Epidermal melanocyte (primary cell): ENCODE data around the gene PMEPA1.

ENCODE experiments used
- DNase-seq: peaks from one replicate; pipeline ENCODE4 v3.0.0; 2011; ENCODE audit warnings: low spot score; ENCODE audit not compliant: insufficient read length

PMEPA1 gene

GRCh38 chr20:57737349-57737748 lies 27.5 kb upstream of the PMEPA1 start:
- no peak for DNase-seq

- no peak for DNase-seq
Measured at GRCh38 chr20:57736738-57737347, 27.0 kb upstream of the PMEPA1 start.

GRCh38 chr20:57735831-57736737 lies 26.3 kb upstream of the PMEPA1 start:
- no peak for DNase-seq

- DNase-seq, result no peak
Measured at GRCh38 chr20:57734754-57735153, 24.9 kb upstream of the PMEPA1 start.

- DNase-seq, result no peak
Measured at GRCh38 chr20:57732226-57732625, 22.4 kb upstream of the PMEPA1 start.

- DNase-seq, result no peak
Measured at GRCh38 chr20:57728762-57729161, 18.9 kb upstream of the PMEPA1 start.

GRCh38 chr20:57727863-57728262 lies 18.0 kb upstream of the PMEPA1 start:
- DNase-seq, result no peak

GRCh38 chr20:57725636-57726035 lies 15.8 kb upstream of the PMEPA1 start:
- no peak for DNase-seq

- no peak for DNase-seq
Measured at GRCh38 chr20:57724610-57725405, 15.0 kb upstream of the PMEPA1 start.

GRCh38 chr20:57723816-57724215 lies 14.0 kb upstream of the PMEPA1 start:
- no peak for DNase-seq

GRCh38 chr20:57719951-57720350 lies 10.1 kb upstream of the PMEPA1 start:
- no peak for DNase-seq

GRCh38 chr20:57718490-57719009 lies 8.7 kb upstream of the PMEPA1 start:
- DNase-seq, result peak; percentile 99

GRCh38 chr20:57717797-57718196 lies 8.0 kb upstream of the PMEPA1 start:
- no peak for DNase-seq

- DNase-seq, result no peak
Measured at GRCh38 chr20:57716901-57717300, 7.1 kb upstream of the PMEPA1 start.

- DNase-seq, result peak; percentile 37
Measured at GRCh38 chr20:57716202-57716601, 6.4 kb upstream of the PMEPA1 start.

GRCh38 chr20:57715268-57715904 lies 5.6 kb upstream of the PMEPA1 start:
- no peak for DNase-seq

- DNase-seq, result peak; percentile 66
Measured at GRCh38 chr20:57714409-57715267, 4.8 kb upstream of the PMEPA1 start.

GRCh38 chr20:57713951-57714350 lies 4.1 kb upstream of the PMEPA1 start:
- DNase-seq, result no peak

GRCh38 chr20:57713505-57713903 lies 3.7 kb upstream of the PMEPA1 start:
- DNase-seq, result no peak

- DNase-seq, result no peak
Measured at GRCh38 chr20:57712851-57713504, 3.2 kb upstream of the PMEPA1 start.
